ENCODE measurements around the gene ERGIC1.

ERGIC1 gene

GRCh38 chr5:172973931-172974330 is 139.9 kb downstream of the ERGIC1 start:
- H3K4me3 ChIP-seq (replicated peaks; ENCODE audit: low read depth, low read length): no peak overlapping the region
- peak; percentile 11 for DNase-seq (ENCODE audit: low read depth)
- TF ChIP-seq CTCF (IDR thresholded peaks at IDR 0.05; ENCODE audit: low read length, missing control alignments): no peak

GRCh38 chr5:172975289-172975688 is 141.2 kb downstream of the ERGIC1 start:
- TF ChIP-seq CTCF (IDR thresholded peaks at IDR 0.05; ENCODE audit: low read length, missing control alignments): no peak
- no peak overlapping the region for H3K4me3 ChIP-seq (replicated peaks; ENCODE audit: low read depth, low read length)
- no peak for DNase-seq (ENCODE audit: low read depth)

- no peak for DNase-seq (ENCODE audit: low read depth)
- no peak for TF ChIP-seq CTCF (IDR thresholded peaks at IDR 0.05; ENCODE audit: low read length, missing control alignments)
Measured at GRCh38 chr5:172979778-172980177, 145.7 kb downstream of the ERGIC1 start.

GRCh38 chr5:172981931-172982330 is 147.9 kb downstream of the ERGIC1 start:
- no peak overlapping the region for H3K4me3 ChIP-seq (replicated peaks; ENCODE audit: low read depth, low read length)
- TF ChIP-seq CTCF (IDR thresholded peaks at IDR 0.05; ENCODE audit: low read length, missing control alignments): no peak
- DNase-seq (ENCODE audit: low read depth): no peak

More at GRCh38 chr5:172979778-172980177, 145.7 kb downstream of the ERGIC1 start:
- H3K4me3 ChIP-seq (replicated peaks; ENCODE audit: low read depth, low read length): no peak overlapping the region

GRCh38 chr5:172983542-172984243 is 149.6 kb downstream of the ERGIC1 start, which contains the start of gene ATP6V0E1:
TSS of gene ATP6V0E1 (plus strand) at chr5:172983771. CDS start at chr5:172983861, 90 bp downstream.
- peak; percentile 92 for DNase-seq (ENCODE audit: low read depth)
- peak within 1 kb of the TSS; percentile 95 for H3K4me3 ChIP-seq (replicated peaks; ENCODE audit: low read depth, low read length)
- no peak for TF ChIP-seq CTCF (IDR thresholded peaks at IDR 0.05; ENCODE audit: low read length, missing control alignments)

GRCh38 chr5:172984244-172984953 is 150.3 kb downstream of the ERGIC1 start:
- peak; percentile 70 for TF ChIP-seq CTCF (IDR thresholded peaks at IDR 0.05; ENCODE audit: low read length, missing control alignments)
- H3K4me3 ChIP-seq (replicated peaks; ENCODE audit: low read depth, low read length): peak overlapping the region; percentile 95
- DNase-seq (ENCODE audit: low read depth): peak; percentile 92

Data from fibroblast of pulmonary artery (primary cell).